GM18517 (cell line): ENCODE measurements around the gene OCA2.
"Not testable (repeated sequence)": the region's sequence is repeated elsewhere in the genome, so short reads cannot be mapped to it uniquely, and the experiment has no call there.

ENCODE experiments used
- ATAC-seq: cut with Tn5 transposase; IDR thresholded peaks from one replicate; pipeline ENCODE4 v1.9.1; 2021; ENCODE audit warnings: mild to moderate bottlenecking, moderate library complexity; ENCODE audit not compliant: unreplicated experiment

OCA2 gene

GRCh38 chr15:27958911-27959578 lies 140.1 kb downstream of the OCA2 start:
- no peak for ATAC-seq

GRCh38 chr15:27956285-27956684 lies 142.8 kb downstream of the OCA2 start:
- ATAC-seq: no peak

GRCh38 chr15:27955087-27955486 lies 144.0 kb downstream of the OCA2 start:
- no peak for ATAC-seq

GRCh38 chr15:27952593-27952992 lies 146.5 kb downstream of the OCA2 start:
- not testable (repeated sequence) for ATAC-seq

- no peak for ATAC-seq
These were observed 147.8 kb downstream of the OCA2 start for GRCh38 chr15:27951191-27951890.

DNA sequence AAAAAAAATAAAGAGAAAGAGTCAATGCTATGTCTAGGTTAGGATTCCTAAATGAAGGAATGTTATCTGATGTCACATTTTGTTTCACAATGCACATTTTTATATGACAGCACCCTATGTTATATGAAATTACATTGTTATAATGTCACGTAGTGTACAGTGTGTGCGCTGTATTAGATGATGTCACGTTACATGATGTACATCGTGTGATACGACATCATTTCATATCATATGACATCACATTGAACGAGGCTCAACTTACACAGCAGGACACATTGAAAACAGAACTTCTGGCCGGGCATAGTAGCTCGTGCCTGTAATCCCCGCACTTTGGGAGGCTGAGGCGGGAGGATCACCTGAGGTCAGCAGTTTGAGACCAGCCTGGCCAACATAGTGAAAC lies 150.0 kb downstream of the OCA2 start:
- no peak for ATAC-seq

GRCh38 chr15:27939246-27939645 lies 159.9 kb downstream of the OCA2 start:
- ATAC-seq: no peak

DNA sequence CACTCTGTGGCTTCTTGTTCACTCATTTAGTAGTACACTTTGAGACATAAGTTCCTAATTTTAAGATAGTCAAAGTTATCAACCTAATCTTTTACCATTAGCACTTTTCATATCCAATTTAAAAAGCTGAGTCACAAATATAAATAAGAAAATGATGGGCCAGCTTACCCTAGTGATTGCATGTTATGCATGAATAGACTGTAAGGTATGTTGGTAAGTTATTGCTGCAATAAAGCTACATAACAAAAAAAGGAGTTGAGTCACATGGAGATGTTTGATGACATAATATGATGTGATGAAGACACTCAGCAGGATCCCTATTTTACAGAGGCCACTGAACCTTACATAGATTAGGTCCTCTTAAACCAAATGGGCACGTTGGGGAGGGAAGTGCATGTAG lies 161.3 kb downstream of the OCA2 start:
- ATAC-seq: no peak

DNA sequence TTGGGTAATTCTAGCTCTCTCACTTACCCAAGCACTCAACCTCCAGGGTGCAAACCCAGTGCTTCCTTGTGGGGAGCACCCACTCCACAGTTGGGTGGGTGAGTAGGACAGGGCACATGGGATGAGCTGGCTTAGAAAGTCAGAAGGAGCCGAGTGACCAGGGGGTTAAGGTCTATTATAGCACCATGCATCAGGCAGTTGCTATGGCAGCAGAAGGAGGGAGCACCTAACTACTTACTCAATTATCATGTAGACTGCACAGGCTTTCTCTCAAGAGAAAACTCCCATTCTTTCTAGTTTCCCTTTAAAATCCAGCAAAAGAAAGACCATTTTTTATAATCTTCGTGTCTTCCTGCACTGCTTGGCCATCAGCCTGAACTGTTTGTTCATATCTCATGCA lies 163.0 kb downstream of the OCA2 start:
- ATAC-seq: no peak

- no peak for ATAC-seq
These were observed 163.8 kb downstream of the OCA2 start for GRCh38 chr15:27935328-27935727.

DNA sequence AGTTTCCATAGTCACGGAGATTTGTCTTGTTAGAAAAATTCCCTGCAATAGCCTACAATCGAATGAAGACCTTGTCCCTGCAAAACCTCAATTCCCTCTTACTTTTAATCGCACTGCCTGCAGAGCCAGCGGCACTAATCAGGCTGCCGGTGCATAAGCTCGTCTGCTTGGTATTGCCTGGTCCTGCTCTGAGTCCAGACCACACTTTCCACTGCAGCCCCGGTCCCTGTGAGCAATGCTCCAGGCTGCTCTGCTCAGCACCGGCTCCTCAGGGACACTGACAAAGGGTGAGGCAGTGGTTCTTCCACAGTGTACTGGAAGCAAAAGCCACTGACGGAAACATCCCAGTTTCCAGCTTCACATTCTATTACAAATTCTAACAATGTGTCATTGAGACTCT lies 164.3 kb downstream of the OCA2 start:
- no peak for ATAC-seq

DNA sequence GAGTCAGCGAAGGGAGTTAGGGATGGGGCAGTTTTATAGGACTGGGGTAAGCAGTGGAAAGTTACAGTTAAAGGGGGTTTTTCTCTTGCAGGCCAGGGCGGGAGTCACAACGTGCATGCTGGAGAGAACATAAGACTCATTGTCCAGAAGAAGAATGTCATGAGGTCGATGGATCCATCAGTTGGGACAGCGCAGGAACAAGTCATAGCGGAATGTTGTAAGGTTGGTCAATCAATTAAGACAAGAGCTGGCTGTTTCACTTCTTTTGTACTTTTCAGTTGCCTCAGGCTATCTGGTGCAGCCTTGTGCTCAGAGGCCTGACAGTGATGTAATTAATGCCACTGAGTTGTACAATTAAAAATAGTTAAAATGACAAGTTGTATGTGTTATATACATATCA lies 165.6 kb downstream of the OCA2 start:
- no peak for ATAC-seq

- no peak for ATAC-seq
These were observed 166.5 kb downstream of the OCA2 start for GRCh38 chr15:27932600-27932999.

GRCh38 chr15:27928386-27928785 lies 170.7 kb downstream of the OCA2 start:
- no peak for ATAC-seq

DNA sequence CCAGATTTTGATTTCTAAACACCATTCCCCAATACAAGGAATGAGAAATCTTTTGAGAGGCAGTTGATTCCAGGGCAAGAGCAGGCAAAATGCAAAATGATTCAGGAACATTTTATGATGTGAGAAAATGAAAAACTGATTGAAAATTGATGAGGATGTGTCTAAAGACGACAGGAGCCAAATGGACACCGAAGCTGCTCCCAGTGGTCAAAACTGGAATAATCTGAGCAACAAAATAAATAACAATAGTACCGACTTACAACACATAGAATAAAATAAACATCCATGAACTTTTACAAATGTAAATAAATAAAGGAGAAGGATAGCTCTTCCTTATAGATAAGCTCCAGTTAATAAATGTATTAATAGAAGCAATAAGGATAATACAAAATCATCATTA lies 186.8 kb downstream of the OCA2 start:
- no peak for ATAC-seq

DNA sequence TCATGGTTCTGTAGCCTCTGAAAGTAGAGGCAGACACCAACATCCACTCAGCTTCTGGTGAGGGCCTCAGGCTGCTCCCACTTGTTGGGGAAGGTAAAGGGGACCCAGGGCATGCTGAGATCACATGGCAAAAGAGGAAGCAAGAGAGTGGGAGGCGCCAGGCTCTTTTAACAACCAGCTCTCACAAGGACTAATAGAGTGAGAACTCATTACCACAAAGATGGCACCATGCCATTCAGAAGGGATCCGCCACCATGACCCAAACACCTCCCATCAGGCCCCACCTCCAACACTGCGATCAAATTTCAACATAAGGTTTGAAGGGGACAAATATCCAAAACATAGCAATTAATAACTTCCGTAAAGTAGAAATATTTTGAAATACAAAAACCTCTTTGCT lies 192.3 kb downstream of the OCA2 start:
- no peak for ATAC-seq

DNA sequence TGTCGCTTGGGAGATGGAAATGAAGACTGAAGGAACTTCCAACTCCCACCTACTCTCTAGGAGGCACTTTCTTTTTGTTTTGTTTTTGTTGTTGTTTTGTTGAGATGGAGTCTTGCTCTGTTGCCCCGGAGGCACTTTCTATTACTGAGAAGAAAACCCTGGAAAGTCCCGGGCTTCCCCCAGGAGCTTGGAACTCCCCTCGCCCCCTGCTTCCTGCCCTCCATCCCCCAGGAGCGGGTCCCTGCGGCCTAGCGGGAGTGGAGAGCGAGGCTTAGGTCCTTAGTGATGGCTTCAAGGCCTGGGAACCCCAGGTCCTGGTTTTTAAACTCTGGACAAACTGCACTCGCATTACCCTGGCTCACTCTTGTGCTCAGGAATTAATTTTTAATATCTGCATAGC lies 195.7 kb downstream of the OCA2 start:
- ATAC-seq: no peak

DNA sequence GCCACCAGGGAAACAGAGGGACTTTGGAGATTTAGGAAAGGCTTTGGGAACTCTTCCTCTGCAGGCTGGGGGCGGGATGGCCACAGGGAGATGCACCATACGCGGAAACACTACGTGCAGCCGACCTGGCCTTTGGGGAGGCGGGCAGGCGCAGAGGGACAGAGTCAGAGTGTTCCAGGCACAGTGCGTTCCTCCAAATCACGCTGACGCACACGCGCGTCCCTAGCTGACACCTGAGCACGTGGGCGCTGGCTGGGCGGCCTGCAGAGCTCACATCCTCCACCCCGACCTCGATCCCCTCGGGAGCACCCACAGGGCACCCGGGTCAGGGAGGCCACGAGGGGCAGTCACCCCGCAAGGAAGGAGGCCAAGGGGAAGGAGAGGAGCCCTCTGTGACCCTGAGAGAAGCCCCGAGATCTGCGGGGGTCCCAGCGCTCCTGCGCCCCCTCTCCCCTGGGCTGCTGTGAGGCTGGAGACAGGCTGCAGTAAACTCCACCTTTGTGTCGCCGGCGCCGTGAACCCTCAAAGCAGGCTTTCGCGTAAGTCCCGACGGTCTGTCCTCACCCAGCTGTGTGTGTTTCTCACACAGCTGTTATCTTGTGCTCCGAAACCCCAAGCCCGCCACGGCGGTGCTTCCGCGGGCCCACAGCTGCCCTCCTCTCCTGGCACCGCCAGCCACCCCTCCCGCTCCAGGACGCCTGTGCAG lies 196.3 kb downstream of the OCA2 start:
- no peak for ATAC-seq

- ATAC-seq: no peak
These were observed 199.4 kb downstream of the OCA2 start for GRCh38 chr15:27899583-27900285.

GRCh38 chr15:27897481-27897880 lies 201.6 kb downstream of the OCA2 start:
- ATAC-seq: no peak

DNA sequence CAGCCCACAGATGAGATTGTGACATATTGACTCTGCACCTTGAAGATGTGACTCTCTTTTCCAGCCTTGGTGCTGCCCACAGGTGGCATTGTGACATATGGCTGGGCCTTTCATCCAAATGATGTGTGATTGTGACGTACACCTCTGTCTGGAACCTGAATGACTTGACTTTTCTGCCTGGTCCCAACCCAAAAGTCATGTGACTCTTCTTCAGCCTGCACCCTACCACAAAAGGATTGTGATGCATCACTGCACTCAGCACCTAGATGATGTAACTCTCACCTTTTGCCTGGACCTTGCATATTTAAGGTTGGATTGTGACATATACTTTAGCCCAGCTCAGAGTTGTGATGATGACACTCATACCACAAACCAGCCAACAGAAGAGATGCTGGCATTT lies 204.5 kb downstream of the OCA2 start:
- no peak for ATAC-seq

DNA sequence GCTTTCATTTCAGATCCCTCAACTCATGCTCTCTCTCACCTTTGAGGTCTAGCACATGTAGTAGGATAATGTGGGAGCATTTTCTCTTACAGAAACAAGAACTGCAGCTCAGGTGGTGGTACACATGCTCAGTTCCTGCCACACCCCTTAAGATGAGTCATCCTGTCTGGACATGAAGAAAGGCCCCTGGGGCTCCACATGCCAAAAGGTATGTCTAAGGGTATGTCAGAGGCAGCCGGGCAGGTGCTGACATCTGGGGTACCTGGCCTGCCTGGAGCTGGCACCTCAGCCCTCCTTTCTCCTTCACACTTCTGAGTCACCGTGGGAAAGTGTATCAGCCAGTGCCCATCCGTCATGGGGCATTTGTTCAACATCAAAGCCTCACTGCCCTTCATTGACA lies 209.9 kb downstream of the OCA2 start:
- no peak for ATAC-seq
